Measurements from ENCODE around the gene CTDSP2.

DNA sequence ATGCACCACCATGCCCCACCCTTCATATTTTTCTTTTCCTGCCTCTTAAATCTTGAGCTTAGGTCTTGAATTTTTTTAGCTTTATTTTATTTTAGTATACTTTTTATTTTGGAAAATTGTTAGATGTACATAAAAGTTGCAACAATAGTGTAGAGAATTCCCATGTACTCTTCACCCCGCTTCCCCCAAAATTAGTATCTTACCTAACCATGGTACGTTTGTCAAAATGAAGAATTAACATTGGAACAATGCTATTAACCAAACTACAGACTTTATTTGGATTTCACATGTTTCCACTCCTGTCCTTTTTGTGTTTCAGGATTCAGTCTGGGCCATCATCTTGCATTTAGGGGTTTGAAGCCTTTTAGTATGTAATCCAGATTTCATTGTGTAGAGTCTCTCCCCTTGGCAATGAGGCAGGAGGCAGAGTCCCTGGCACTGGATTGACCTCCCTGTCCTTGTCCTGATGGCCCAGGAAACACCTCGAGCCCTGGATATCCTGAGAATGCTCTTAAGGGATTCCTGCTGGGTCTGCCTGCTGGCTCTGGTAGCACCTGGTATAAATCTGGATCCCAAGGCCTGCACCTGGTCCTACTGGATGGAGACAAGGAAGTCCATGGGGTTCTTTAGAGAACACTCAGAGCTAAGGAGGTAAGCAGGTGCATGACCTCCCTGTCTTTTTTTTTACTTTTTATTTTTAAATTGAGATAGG is 19.9 kb upstream of the CTDSP2 start:
- TF ChIP-seq CTCF (IDR thresholded peaks at IDR 0.05; ENCODE audit: insufficient read depth, low read length) (no peak), GABPA (IDR thresholded peaks at IDR 0.05; ENCODE audit: low read depth) (no peak)
